NCI-H774 (cell line): ENCODE data around the gene ERBB2.
"Not testable (repeated sequence)": the region's sequence is repeated elsewhere in the genome, so short reads cannot be mapped to it uniquely, and the experiment has no call there.

Experiments used
- DNase-seq: peaks from one replicate; lab custom pipeline; 2025; lab: John Stamatoyannopoulos, UW

Gene ERBB2

GRCh38 chr17:39703913-39704312 lies 4.0 kb downstream of the ERBB2 start:
- no peak for DNase-seq

GRCh38 chr17:39704821-39705551 lies 5.1 kb downstream of the ERBB2 start:
- DNase-seq, result no peak

- no peak for DNase-seq
Measured at GRCh38 chr17:39705786-39706348, 6.0 kb downstream of the ERBB2 start.

- DNase-seq, result no peak
Measured at GRCh38 chr17:39706383-39706782, 6.5 kb downstream of the ERBB2 start.

- no peak for DNase-seq
Measured at GRCh38 chr17:39706921-39707337, 7.1 kb downstream of the ERBB2 start.

GRCh38 chr17:39709319-39709997 lies 9.6 kb downstream of the ERBB2 start:
- DNase-seq, result no peak

GRCh38 chr17:39709998-39710964 lies 10.4 kb downstream of the ERBB2 start:
- no peak for DNase-seq

GRCh38 chr17:39711071-39711470 lies 11.2 kb downstream of the ERBB2 start:
- DNase-seq, result not testable (repeated sequence)

GRCh38 chr17:39711851-39712250 lies 12.0 kb downstream of the ERBB2 start:
- DNase-seq, result no peak

- DNase-seq, result no peak
Measured at GRCh38 chr17:39714234-39714633, 14.4 kb downstream of the ERBB2 start.

- DNase-seq, result no peak
Measured at GRCh38 chr17:39715375-39716072, 15.7 kb downstream of the ERBB2 start.

GRCh38 chr17:39716073-39716818 lies 16.4 kb downstream of the ERBB2 start:
- DNase-seq, result no peak

- no peak for DNase-seq
Measured at GRCh38 chr17:39716879-39717536, 17.1 kb downstream of the ERBB2 start.

- no peak for DNase-seq
Measured at GRCh38 chr17:39717660-39718059, 17.8 kb downstream of the ERBB2 start.

- DNase-seq, result no peak
Measured at GRCh38 chr17:39719563-39720355, 19.9 kb downstream of the ERBB2 start.

- DNase-seq, result no peak
Measured at GRCh38 chr17:39722104-39722503, 22.2 kb downstream of the ERBB2 start.

- DNase-seq, result no peak
Measured at GRCh38 chr17:39722965-39723848, 23.3 kb downstream of the ERBB2 start.

GRCh38 chr17:39724731-39725130 lies 24.9 kb downstream of the ERBB2 start:
- no peak for DNase-seq
